ENCODE results near the gene VGLL4.

DNA sequence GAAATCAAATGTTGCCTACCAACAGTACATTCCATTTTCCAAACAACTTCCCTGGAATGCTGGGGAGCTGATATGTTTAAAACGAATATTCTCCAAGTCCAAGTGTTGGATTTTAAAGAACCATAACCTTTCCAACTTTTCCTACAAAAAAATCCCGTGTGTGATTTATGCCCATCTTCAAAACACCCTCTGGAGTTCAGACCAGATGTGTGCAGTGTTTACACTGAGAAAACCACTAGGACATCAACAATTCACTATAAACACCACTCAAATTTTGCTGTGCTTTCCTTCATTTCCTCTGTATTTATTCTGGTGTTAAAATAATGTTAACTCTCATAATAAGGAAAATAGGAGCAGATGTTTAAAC, 2.4 kb downstream of the VGLL4 start:
- no peak for TF ChIP-seq GATA3 (IDR thresholded peaks at IDR 0.05; ENCODE audit: low read depth, low read length)
- no peak for TF ChIP-seq GATA2 (IDR thresholded peaks at IDR 0.05; ENCODE audit: low read depth, low read length)
